Measurements from ENCODE around the gene KIF6. TPM values are rescaled to one million over a fixed set of nuclear protein-coding genes. Genes with fewer than 3 reads are reported as not detected.

KIF6 gene
- total and polyA plus RNA-seq, 2 donors = 0.24 to 0.37 TPM

DNA sequence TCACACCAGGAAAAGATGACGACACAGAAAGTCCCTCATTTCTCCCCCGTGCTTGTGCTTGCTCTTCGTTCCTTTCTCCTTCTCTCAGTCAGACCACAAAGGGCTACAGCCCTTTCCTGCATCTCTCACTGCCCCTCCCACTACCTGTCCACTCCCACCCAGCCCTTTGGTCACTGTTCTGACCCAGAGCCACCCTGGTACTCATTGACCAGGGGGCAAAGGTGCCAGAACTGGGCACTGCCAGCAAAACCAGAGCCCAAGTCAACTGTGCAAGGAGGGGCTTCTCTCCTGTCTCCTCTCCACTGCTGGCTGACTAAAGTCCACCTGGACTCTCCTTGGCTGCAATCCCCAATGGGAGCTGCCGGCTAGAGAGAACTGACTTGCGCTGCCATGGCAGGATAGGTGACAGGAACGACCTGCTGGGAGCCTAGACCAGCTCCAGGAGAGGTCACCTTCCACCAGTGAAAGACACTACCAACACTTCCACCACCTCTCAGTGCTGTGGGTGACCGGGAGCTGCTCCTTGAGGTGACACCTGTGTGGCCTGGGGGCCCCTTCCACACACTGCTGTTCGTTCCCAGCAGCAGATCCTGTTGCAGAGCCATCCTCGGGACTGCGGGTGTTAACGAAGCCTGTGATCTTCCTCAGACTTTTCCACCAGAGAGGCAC lies 443.8 kb downstream of the KIF6 start:
- no peaks in the 10 kb centered on the region for H3K9me3 ChIP-seq (ENCODE audit: control insufficient read depth in 2 of 2, insufficient read depth in 1 of 2, low read length in 1 of 2)
- DNase-seq (ENCODE audit: low read depth in 6 of 9, low spot score in 9 of 9) = no peak

DNA sequence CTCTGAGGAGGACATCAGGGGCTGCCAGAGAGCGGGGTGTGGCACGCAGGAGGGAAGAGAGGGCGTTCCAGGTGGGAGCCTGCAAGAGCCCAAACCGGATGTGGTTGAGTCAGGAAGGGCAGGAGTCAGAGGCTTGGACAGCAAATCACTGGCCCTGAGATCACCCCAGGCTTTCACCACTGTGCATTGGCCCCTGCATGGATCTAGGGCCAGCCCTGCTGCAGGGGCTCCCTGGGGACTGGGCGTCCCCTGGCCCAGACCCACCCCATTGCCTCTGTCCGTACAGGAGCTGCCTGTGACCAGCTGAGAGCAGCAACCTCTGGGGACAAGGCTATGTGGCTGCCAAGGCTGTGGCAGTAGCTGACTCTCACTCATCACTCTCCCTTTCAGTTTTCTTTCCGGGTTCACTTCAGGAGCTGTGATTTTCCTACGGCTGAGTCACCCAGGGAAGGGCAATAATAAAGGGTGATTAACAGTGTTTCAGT lies 444.9 kb downstream of the KIF6 start:
- Histone ChIP-seq H3K4me1 (ENCODE audit: control insufficient read depth in 2 of 2, insufficient read depth in 2 of 2, low read length in 2 of 2) (peaks cover 0 to 8% of the 10 kb centered on the region in 2 donors), H3K4me3 (ENCODE audit: low read length in 2 of 2) (no peak overlapping the region), H3K36me3 (ENCODE audit: control insufficient read depth in 2 of 2, insufficient read depth in 2 of 2, low read length in 1 of 2) (no peaks in the 10 kb centered on the region), H3K9me3 (ENCODE audit: control insufficient read depth in 2 of 2, insufficient read depth in 1 of 2, low read length in 1 of 2) (no peaks in the 10 kb centered on the region), H3K27me3 (ENCODE audit: control insufficient read depth in 2 of 2, insufficient read depth in 1 of 2, low read length in 1 of 2) (peaks cover 0 to 3% of the 10 kb centered on the region in 2 donors), H3K27ac (ENCODE audit: low read depth in 1 of 2, low read length in 1 of 2) (no peak overlapping the region)
- DNase-seq (ENCODE audit: low read depth in 6 of 9, low spot score in 9 of 9) = no peak
- WGBS = 53% methylated on average over 8 of the region's 8 CpGs

More for the DNA sequence above, 443.8 kb downstream of the KIF6 start:
- WGBS = 88% methylated on average over 11 of the region's 11 CpGs
- Histone ChIP-seq H3K4me3 (ENCODE audit: low read length in 2 of 2) (no peak overlapping the region), H3K36me3 (ENCODE audit: control insufficient read depth in 2 of 2, insufficient read depth in 2 of 2, low read length in 1 of 2) (no peaks in the 10 kb centered on the region), H3K27ac (ENCODE audit: low read depth in 1 of 2, low read length in 1 of 2) (no peak overlapping the region), H3K4me1 (ENCODE audit: control insufficient read depth in 2 of 2, insufficient read depth in 2 of 2, low read length in 2 of 2) (peaks cover 0 to 8% of the 10 kb centered on the region in 2 donors), H3K27me3 (ENCODE audit: control insufficient read depth in 2 of 2, insufficient read depth in 1 of 2, low read length in 1 of 2) (peaks cover 0 to 3% of the 10 kb centered on the region in 2 donors)

Other genes with a start within 250 kb of the KIF6 start
- gene DAAM2, start 67.0 kb upstream of the KIF6 start, total RNA-seq = 1.1 TPM
- gene DAAM2, start 67.0 kb upstream of the KIF6 start, polyA plus RNA-seq = 4.2 TPM
- 1.7 TPM for gene MOCS1, start 209.1 kb upstream of the KIF6 start, total RNA-seq
- 4.2 TPM for gene MOCS1, start 209.1 kb upstream of the KIF6 start, polyA plus RNA-seq